Endothelial cell of umbilical vein (primary cell): ENCODE results near the gene ZNF81. TPM values are rescaled to one million over a fixed set of nuclear protein-coding genes. Genes with fewer than 3 reads are reported as not detected.

ENCODE experiments used
- BruUV-seq: library from RNA; stranded (reverse); fragments of 400-500 nt; replicated peaks from 2 replicates; lab custom pipeline; 2021; lab: Mats Ljungman, UMichigan
- CTCF ChIA-PET: fragments of 300-600, 350-600 bp; sonication (Branson Sonifier 250); formaldehyde crosslinking; loops from one replicate; lab custom pipeline; 2021; ENCODE audit warnings: antibody characterized with exemption, inconsistent platforms; lab: Charles Lee
- POLR2A ChIA-PET: fragments of 300-600, 350-600 bp; sonication (Branson Sonifier 250); formaldehyde crosslinking; loops from one replicate; lab custom pipeline; 2021; ENCODE audit warnings: antibody characterized with exemption, inconsistent platforms; lab: Charles Lee
- DNase-seq: peaks from one replicate; pipeline ENCODE4 v3.0.0-alpha.2; 2011; ENCODE audit warnings: low read depth, low spot score
- FAIRE-seq: peaks from 2 replicates; lab custom pipeline; 2011; peaks lifted over from hg19 to GRCh38; lab: Jason Lieb, UNC
- H2AFZ ChIP-seq: 2 replicates; pipeline ENCODE4 v1.6.0; 2012; ENCODE audit warnings: low read depth, low read length, control low read depth, inconsistent platforms
- H3K27ac ChIP-seq: 2 replicates; pipeline ENCODE4 v1.5.1; 2011; ENCODE audit warnings: low read depth, mild to moderate bottlenecking, control low read depth, low read length, moderate library complexity; ENCODE audit not compliant: insufficient read depth
- H3K27me3 ChIP-seq, 2 experiments: 2 replicates each; pipeline versions ENCODE4 v1.6.0 to v1.6.1; 2011; ENCODE audit warnings: low read length in 2 of 2, mixed read lengths in 1 of 2; ENCODE audit not compliant: control insufficient read depth in 2 of 2, insufficient read depth in 2 of 2
- H3K36me3 ChIP-seq, 2 experiments: 2 replicates in 1 of 2; 3 replicates in 1 of 2; pipeline ENCODE4 v1.5.1; 2011; ENCODE audit warnings: low read length in 2 of 2, mild to moderate bottlenecking in 1 of 2, moderate library complexity in 1 of 2; ENCODE audit not compliant: control insufficient read depth in 2 of 2, insufficient read depth in 2 of 2; ENCODE audit errors: extremely low read depth in 1 of 2
- H3K4me1 ChIP-seq: 3 replicates; pipeline ENCODE4 v1.5.1; 2011; ENCODE audit warnings: mild to moderate bottlenecking, low read length; ENCODE audit not compliant: control insufficient read depth, insufficient read depth; ENCODE audit errors: extremely low read depth
- H3K4me2 ChIP-seq: 2 replicates; pipeline ENCODE4 v1.6.1; 2011; ENCODE audit warnings: low read length, control low read depth, mixed read lengths; ENCODE audit not compliant: insufficient read depth
- H3K4me3 ChIP-seq, 3 experiments: fragments of 200-600 bp in 1 of 3; sonication (generic), shearing (Covaris generic) in 1 of 3; replicated peaks in 1 of 3; 2 replicates each; pipeline ENCODE4 v1.5.1; 2011 to 2016; ENCODE audit warnings: control low read depth in 3 of 3, low read length in 3 of 3, mild to moderate bottlenecking in 2 of 3, inconsistent platforms in 1 of 3, low read depth in 1 of 3, moderate library complexity in 1 of 3; ENCODE audit not compliant: insufficient read depth in 1 of 3
- H3K79me2 ChIP-seq: 2 replicates; pipeline ENCODE4 v1.6.0; 2012; ENCODE audit warnings: low read length, inconsistent platforms; ENCODE audit not compliant: control insufficient read depth, insufficient read depth
- H3K9ac ChIP-seq: replicated peaks from 2 replicates; pipeline ENCODE3; 2011; ENCODE audit warnings: low read length, control low read depth; ENCODE audit not compliant: insufficient read depth; ENCODE audit errors: extremely low read depth
- H3K9me1 ChIP-seq: replicated peaks from 3 replicates; pipeline ENCODE4 v1.6.0; 2011; ENCODE audit warnings: mild to moderate bottlenecking, low read length; ENCODE audit not compliant: control insufficient read depth, insufficient read depth; ENCODE audit errors: extremely low read depth
- H3K9me3 ChIP-seq: replicated peaks from 2 replicates; pipeline ENCODE4 v1.5.1; 2012; ENCODE audit warnings: low read length, inconsistent platforms; ENCODE audit not compliant: control insufficient read depth, insufficient read depth
- H4K20me1 ChIP-seq: replicated peaks from 2 replicates; pipeline ENCODE3; 2011; ENCODE audit warnings: mild to moderate bottlenecking, low read length; ENCODE audit not compliant: control insufficient read depth, insufficient read depth; ENCODE audit errors: extremely low read depth
- EZH2 ChIP-seq: IDR thresholded peaks from 2 replicates; pipeline ENCODE4 v1.6.1; 2012; ENCODE audit warnings: borderline replicate concordance, low read depth, mild to moderate bottlenecking, moderate library complexity, low read length, inconsistent platforms; ENCODE audit not compliant: severe bottlenecking
- FOS ChIP-seq: IDR thresholded peaks from 2 replicates; pipeline ENCODE4 v1.6.1; 2011; ENCODE audit warnings: mild to moderate bottlenecking, low read length, moderate library complexity, borderline replicate concordance; ENCODE audit not compliant: insufficient read depth
- GATA2 ChIP-seq: IDR thresholded peaks from 2 replicates; pipeline ENCODE4 v1.7.0; 2011; ENCODE audit warnings: low read depth, mild to moderate bottlenecking, moderate library complexity, mixed read lengths, low read length; ENCODE audit not compliant: insufficient read length, insufficient read depth
- JUN ChIP-seq: IDR thresholded peaks from 2 replicates; pipeline ENCODE4 v1.6.1; 2011; ENCODE audit warnings: borderline replicate concordance, low read depth; ENCODE audit not compliant: insufficient read length, insufficient read depth
- MYC ChIP-seq: IDR thresholded peaks from one replicate; pipeline ENCODE4 v1.6.1; 2011; ENCODE audit warnings: mild to moderate bottlenecking, low read depth, low read length
- dilution Hi-C: fragments of 300-500 bp; cut with MboI; formaldehyde crosslinking; loops from one replicate; pipeline ENCODE4 v1.15.0; 2019; ENCODE audit warnings: low sequenced_read_pairs; ENCODE audit not compliant: extremely low pct_ligation_motif_present
- intact Hi-C: fragments of 100-400 bp; cut with micrococcal nuclease; formaldehyde crosslinking; loops from one replicate; pipeline ENCODE4 v1.10.0; 2022
- polyA plus RNA-seq, 4 experiments: library from polyadenylated mRNA; depleted of rRNA in 3 of 4; stranded (reverse) in 3 of 4; unstranded in 1 of 4; fragments of >200 nt; gene quantifications; 2 replicates each; pipeline versions ENCODE4 v1.2.1 to v1.2.3, GENCODE V29; 2011 to 2012; ENCODE audit warnings: missing spikeins in 1 of 4
- total RNA-seq: library from RNA; stranded (reverse); gene quantifications from 2 replicates; pipeline ENCODE4 v1.2.3, GENCODE V29; 2021
- TF ChIP-seq, protein P1 (sequence below): IDR thresholded peaks from 2 replicates; pipeline ENCODE4 v1.6.1; 2011; ENCODE audit not compliant: insufficient read depth, insufficient read length
- TF ChIP-seq, protein P2 (sequence below), 2 donors: IDR thresholded peaks; 1 replicate in 1 of 2; 2 replicates in 1 of 2; pipeline ENCODE4 v1.5.1; 2011; ENCODE audit warnings: low read length in 2 of 2, mild to moderate bottlenecking in 2 of 2, moderate library complexity in 2 of 2, control low read depth in 1 of 2, inconsistent platforms in 1 of 2, low read depth in 1 of 2; ENCODE audit not compliant: insufficient read depth in 1 of 2; ENCODE audit errors: extremely low read depth in 1 of 2

Gene ZNF81
- total and polyA plus RNA-seq, 2 donors (not counting 3 experiments of a cell fraction or from before 2014, with no cell fraction given): 2.7 to 6.4 TPM

DNA sequence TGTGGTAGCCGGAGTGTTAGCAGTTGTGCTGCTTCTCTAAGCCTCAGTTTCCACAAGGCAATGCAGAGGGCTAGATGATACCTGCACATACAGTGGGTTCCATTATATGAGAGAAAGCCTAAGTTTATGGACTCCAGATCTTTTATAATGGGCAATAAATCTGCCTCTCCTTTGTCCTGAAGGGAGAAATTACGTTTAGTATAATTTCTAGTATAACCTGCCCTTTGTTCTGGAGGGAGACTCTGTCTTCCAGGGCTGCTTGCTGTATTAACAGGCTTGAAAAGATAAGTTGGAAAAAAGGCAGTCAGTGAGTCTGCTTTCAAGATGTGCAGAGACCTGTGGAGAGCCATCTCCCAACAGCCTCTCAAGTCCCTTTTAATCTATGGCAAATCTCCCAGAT, 42.8 kb downstream of the ZNF81 start:
- dilution Hi-C loops (no loop called here), intact Hi-C loops (no loop called here)
- BruUV-seq: no TSS peak
- no peak for DNase-seq
- Histone ChIP-seq H3K27me3 (no peaks in the 10 kb centered on the region), H3K4me3 (no peak overlapping the region), H3K4me1 (no peaks in the 10 kb centered on the region), H2AFZ (no peak overlapping the region), H3K9me1 (no peaks in the 10 kb centered on the region), H3K4me2 (no peak overlapping the region), H3K9me3 (no peaks in the 10 kb centered on the region), H4K20me1 (no peaks in the 10 kb centered on the region), H3K9ac (no peak overlapping the region), H3K79me2 (no peaks in the 10 kb centered on the region), H3K27ac (no peak overlapping the region), H3K36me3 (no peaks in the 10 kb centered on the region)
- TF ChIP-seq, protein P1, sequence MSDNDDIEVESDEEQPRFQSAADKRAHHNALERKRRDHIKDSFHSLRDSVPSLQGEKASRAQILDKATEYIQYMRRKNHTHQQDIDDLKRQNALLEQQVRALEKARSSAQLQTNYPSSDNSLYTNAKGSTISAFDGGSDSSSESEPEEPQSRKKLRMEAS: no peak
- TF ChIP-seq MYC (no peak), JUN (no peak), GATA2 (no peak), EZH2 (no peak), FOS (no peak)
- TF ChIP-seq, protein P2, sequence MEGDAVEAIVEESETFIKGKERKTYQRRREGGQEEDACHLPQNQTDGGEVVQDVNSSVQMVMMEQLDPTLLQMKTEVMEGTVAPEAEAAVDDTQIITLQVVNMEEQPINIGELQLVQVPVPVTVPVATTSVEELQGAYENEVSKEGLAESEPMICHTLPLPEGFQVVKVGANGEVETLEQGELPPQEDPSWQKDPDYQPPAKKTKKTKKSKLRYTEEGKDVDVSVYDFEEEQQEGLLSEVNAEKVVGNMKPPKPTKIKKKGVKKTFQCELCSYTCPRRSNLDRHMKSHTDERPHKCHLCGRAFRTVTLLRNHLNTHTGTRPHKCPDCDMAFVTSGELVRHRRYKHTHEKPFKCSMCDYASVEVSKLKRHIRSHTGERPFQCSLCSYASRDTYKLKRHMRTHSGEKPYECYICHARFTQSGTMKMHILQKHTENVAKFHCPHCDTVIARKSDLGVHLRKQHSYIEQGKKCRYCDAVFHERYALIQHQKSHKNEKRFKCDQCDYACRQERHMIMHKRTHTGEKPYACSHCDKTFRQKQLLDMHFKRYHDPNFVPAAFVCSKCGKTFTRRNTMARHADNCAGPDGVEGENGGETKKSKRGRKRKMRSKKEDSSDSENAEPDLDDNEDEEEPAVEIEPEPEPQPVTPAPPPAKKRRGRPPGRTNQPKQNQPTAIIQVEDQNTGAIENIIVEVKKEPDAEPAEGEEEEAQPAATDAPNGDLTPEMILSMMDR (IDR thresholded peaks at IDR 0.05; ENCODE audit: extremely low read depth in 1 of 2, insufficient read depth in 1 of 2, low read depth in 1 of 2, low read length in 2 of 2): no peak
- FAIRE-seq: peak; percentile 4
- ChIA-PET POLR2A (no interaction called here), CTCF (no interaction called here)
